HG02798 (cell line): Measurements from ENCODE around the gene ITGA1.
"Not testable (repeated sequence)": the region's sequence is repeated elsewhere in the genome, so short reads cannot be mapped to it uniquely, and the experiment has no call there.

Experiments used
- ATAC-seq: cut with Tn5 transposase; IDR thresholded peaks from one replicate; pipeline ENCODE4 v1.9.1; 2021; ENCODE audit warnings: mild to moderate bottlenecking; ENCODE audit not compliant: unreplicated experiment, poor library complexity

Gene ITGA1

DNA sequence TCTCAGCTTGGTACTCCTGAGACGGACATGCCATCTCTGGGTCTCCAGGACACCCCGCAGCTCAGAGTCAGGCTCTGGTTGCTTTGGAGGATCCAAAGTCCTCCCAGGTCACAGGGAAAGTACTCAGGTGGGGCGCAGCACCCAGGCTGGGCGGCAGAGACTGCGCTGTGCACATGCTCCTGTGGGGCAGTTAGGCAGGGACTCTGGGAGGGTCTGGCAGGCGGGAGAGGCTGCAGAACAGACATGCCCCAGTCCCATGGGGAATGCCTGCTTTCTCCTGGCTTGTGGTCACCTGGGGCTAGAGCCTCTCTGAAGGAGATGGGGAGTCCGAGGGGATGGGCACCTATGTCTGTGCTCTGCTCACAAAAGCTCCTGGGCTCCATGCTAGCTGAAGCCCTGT lies 156.1 kb downstream of the ITGA1 start:
- no peak for ATAC-seq

DNA sequence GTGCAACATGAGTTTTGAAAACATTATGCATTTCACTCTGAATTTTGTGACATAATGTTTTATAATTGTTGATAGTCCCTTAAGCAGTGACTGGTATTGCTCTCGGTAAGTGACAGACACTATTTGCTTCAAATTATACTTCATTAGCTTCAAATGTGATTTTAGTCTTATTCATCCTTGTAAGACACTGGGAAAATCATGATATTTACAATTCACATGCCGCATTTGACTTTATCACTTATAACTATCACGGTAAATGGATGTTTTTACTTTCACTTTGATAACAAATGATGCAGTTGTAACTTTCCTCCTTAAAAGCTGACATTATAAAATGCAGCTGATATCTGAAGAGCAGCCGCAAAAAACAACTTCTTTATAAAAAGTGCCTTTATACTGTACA lies 157.3 kb downstream of the ITGA1 start:
- no peak for ATAC-seq

DNA sequence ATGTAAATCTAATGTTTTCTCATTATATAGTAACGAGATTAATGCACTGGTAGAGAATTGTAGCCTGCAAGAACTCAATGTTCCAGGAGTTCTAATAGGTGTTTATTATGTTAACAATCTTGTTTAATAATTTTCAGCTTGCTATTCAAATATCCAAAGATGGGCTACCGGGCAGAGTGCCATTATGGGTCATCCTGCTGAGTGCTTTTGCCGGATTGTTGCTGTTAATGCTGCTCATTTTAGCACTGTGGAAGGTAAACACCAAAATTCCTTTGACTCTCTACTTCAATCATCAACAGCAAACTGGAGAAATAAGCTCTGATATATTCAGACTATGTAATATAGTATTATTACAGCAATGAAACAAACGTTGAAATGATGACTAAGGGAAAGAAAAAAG lies 159.5 kb downstream of the ITGA1 start:
- ATAC-seq, result no peak

DNA sequence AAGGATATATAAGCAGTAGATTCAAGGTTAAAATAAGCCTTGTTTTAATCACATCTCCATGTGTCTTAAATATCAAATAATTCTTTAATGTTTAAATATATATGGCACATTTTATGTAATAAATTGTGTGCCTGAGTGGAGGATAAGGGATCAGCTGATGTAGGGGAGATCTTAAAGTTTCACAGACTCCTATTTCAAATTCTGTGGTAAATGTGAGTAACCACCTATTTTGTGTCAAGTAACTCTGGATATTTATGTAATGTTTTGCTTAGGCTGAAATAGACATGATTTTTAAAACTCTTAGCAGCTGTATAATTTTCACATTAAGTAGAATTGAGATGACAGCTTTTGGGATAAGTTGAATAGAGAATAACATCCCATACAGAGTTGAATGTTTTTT lies 160.1 kb downstream of the ITGA1 start:
- no peak for ATAC-seq

DNA sequence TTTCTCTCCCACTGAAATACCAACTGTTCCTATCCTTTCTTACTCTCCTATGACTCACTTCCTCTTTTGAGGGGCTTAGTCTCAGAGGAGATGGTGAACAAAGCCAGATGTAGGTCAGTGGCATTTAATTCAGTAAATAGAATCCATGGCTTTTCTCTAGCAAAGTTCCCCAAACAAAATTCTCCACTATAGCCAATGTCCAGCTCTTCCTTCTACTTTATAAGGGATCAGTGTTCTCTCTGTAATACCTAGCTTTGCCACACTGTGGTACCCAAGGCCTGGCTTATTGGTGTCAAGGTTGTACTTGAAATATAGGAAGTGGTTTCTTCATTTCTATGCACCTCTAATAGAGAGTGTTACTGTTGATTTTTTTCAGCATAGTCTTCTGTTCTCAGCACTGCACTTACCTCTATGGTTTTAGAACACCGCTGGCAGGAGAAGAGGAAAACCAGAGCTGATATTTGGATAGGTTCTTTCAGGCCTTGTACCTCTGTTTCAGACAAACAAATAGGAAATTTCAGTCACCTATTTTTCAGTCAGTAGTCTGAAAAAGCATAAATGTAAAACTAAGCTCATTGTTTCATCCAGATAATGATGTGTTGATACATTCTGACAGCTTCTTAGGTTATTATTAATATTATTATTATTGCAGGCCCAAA lies 160.8 kb downstream of the ITGA1 start:
- ATAC-seq, result peak; percentile 99

DNA sequence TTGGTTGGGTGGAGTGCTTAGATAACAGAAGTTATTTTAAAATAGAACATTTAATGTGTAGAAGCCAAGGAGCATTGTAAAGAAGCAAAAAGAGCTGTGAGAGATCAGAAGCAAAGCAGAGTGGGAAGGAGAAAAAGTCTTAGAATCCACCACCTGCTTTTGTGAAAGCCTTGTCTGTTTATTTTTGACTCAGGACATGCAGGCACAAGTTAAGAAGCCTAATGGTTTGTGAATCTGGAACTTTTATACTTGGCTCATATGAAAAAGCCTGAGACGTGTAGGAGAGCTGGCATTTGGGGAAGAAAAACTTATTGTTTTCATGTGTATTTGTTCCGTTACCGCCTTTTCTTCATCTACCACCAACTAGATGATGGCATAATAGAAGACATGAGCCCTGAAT lies 163.0 kb downstream of the ITGA1 start:
- no peak for ATAC-seq

DNA sequence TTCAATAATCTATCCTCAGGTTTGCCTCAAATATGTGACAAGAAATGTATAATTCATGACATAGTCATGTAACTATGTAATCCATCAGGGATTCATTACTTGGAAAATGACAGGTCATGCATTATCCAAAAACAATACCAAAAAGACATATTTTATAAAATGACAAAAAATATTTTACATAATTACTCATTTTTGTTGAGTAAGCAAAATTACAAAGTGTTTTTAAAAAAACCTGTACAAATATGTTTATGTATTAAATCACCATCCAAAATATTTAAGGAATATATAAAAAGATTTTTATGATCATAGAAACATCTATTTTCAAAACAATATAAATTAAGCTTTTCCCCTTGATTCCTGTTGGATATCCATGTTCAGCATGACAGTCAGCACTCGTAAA lies 164.8 kb downstream of the ITGA1 start:
- ATAC-seq, result no peak

DNA sequence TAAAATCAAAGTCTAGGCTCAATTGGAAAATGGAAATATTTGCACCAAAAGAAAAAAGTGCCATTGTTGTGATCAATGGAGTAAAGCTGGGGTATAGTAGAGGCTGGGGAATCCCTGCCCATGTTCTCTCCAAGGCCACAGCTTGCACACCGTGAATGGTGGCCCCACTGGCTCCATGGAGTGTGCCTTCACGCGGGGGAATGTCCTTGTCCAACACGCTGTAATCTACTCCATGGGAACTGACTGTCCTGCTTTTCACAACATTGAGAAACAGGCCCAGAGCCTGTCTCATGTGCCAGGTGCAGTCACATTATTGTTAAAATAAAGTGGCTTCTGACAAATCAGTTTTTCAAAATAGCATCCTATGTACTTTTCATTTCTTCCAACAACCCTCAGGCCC lies 168.3 kb downstream of the ITGA1 start:
- ATAC-seq, result no peak

DNA sequence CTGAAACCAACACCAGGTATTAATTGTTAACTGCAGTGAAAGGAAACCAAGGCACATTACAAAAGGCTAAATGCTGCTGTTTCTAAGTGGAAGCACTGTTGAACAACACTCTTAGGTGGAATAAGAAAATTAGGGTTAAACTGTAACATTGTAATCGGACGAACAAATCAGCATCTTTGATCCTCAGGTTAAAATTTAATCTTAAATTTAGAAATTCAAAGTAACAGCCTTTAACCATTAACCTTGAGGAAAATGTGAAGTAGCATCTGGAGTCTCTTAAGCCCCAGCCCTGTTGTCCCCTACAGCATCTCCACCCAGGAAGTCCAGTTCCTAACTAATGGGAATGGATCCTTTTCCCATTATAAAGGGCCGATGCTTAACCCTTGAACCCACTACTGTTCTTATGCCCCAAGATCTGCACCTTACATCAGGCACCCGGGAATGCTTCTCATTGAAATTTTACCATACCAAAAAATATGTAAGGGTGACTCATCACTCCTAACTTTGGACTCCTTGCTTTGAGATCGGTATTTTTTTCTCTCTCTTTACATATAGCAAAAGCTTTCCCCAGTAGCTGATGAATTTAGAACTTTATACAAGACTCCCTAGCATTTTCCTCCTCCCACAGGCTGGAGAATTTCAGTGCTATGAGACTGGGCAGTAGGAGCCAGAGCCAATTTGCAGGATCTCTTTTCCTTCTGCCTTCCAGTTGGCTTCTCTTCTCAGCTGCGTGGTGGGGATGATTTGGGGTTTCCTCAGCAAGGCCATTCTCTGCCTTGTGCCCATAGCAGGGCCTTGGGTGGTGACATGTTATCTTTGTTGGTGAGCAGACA lies 169.4 kb downstream of the ITGA1 start:
- no peak for ATAC-seq

DNA sequence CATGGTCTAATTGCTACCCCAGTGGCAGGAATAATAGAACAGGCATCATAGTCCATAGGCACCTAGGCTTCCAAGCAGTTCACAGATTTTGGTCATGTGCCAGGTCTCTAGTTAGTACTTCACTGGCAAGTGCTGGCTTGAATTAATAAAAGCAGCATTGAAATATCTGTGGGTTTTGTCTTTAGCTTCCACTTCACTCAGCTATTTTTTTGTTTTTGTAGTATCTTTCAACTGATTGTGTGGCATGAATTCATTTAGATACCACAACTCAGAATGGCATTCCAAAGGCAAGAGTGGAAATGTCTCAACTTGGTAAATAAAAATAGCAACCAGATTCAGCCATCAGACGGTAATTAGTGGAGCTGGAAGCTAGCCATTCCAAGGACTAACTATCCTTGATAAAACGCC lies 173.6 kb downstream of the ITGA1 start:
- no peak for ATAC-seq

DNA sequence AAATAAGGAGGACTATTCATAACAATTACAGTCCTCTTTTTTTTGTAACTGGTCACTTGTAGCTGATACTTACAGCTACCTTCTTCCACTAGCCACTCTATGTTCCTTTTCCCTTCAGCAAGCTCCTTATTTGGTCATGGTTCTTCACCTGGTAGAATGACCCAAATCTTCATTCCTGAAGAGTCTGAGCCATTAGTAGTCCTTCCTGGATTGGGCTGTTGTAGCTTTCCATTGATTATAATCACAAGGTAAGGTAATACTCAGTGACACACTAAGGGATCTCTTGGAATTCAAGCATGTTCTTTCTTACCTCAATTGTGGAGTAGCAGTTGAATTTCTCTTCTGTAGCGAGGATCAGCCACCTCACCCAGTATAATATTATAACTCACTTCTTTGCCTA lies 175.9 kb downstream of the ITGA1 start:
- ATAC-seq, result no peak

DNA sequence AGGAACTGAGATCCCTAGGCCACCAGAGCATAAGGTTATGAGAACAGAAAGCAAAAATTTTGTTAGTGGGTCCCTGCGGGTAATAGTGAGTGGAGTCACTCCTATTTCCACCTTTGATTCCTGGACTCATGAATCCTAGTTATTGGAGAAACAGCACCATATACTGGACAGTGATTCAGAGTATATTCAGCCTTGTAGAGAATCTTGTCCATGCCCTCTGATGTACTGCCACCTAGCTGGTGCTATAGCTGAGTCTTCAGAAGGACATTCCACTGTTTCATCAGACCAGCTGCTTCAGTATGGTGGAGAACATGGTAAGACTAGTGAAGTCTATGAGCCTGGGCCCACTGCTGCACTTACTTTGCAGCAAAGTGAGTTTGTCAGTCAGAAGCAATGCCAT lies 176.4 kb downstream of the ITGA1 start:
- no peak for ATAC-seq

DNA sequence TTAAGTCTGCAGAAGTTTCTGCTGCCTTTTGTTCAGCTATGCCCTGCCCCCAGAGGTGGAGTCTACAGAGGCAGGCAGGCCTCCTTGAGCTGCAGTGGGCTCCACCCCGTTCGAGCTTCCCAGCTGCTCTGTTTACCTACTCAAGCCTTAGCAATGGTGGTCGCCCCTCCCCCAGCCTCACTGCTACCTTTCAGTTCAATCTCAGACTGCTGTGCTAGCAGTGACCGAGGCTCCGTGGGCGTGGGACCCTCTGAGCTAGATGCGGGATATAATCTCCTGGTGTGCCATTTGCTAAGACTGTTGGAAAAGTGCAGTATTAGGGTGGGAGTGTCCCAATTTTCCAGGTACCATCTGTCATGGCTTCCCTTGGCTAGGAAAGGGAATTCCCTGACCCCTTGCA lies 188.4 kb downstream of the ITGA1 start:
- not testable (repeated sequence) for ATAC-seq

DNA sequence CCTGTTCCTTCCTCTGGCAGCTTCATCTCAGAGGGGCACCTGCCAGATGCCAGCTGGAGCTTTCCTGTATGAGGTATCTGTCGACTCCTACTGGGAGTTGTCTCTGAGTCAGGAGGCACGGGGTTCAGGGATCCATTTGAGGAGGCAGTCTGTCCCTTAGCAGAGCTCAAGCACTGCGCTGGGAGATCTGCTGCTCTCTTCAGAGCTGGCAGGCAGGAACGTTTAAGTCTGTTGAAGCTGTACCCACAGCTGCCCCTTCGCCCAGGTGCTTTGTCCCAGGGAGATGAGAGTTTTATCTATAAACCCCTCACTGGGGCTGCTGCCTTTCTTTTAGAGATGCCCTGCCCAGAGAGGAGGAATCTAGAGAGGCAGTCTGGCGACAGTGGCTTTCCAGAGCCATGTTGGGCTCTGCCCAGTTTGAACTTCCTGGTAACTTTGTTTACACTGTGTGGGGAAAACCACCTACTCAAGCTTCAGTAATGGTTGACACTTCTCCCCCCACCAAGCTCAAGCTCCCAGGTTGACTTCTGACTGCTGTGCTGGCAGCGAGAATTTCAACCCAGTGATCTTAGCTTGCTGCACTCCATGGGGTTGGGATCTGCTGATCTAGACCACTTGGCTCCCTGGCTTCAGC lies 189.7 kb downstream of the ITGA1 start:
- ATAC-seq, result no peak

DNA sequence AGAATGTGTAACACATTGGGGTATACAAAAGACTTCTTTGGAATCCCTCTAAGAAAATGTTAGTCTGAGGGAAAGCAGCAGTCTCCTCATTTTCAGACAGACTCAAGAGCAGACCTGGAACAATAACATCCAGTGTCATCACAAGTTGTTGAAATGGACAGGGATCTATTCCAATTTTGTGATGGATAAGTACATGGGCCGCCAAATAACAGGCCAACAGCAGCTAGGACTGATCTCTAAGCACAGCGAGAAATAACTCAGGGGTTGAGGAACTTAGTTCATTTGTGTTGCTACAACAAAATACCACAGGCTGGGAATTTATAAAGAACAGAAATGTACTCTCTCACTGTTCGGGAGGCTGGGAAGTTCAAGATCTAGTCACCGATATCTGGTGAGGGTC lies 193.8 kb downstream of the ITGA1 start:
- ATAC-seq, result no peak

DNA sequence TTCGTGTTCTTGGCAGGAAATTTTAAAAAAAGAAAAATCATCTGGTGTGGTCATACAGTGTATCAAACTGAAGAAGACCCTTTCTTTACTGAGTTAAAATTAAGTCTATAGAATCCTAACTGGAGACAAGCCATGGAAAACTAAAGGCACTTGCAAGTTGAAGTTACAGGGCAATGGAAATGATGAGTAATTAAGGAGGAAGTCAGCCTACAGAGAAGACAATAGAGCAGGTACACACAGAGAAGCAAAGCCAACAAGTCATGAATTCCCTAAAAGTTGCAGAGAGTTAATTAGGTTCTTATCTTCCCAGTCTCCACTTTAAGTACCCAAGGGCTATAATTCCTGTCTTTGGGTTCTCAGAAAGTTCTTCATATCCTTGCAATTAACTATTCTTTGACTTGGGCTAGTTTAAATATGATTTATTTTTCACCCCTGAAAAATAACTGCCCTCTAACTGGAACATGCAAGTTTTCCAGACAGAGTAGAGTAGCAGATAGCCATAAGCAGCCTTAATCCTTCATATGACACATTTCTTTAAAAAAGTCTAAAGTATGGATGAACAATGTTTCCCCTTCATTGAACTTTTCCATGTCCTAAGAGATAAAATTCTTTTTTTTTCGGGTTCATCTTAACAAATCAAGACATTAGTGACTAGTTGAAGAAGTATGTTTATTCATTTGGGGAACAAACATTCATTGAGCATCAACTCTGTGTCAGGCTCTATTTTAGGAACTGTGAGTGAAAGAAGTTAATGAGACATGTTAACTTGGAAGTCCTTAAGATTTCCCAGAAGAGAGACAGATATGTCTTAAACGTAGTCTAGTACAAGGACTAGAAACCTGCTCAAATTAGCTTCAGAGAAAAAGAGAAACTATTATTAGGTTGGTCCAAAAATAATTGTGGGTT lies 196.3 kb downstream of the ITGA1 start:
- no peak for ATAC-seq

DNA sequence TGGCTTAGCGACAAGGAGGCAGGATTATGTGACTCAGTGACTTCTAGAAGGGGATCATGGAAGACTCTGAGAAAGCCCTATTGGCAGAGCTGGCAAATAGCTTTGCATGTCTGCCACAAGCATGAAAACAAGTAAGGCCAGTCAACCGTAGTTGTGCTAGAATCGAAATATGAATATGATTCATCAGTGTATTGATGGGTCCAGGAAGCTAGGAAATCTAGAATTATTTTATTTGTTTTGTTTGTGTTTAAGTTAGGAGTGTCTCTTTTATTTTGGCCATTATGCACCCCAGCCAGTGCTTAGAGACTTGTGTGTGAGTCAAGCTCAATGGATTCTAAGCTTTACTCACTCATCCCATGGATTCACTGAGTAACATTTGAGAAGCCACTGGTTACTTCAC lies 197.6 kb downstream of the ITGA1 start:
- ATAC-seq, result no peak

DNA sequence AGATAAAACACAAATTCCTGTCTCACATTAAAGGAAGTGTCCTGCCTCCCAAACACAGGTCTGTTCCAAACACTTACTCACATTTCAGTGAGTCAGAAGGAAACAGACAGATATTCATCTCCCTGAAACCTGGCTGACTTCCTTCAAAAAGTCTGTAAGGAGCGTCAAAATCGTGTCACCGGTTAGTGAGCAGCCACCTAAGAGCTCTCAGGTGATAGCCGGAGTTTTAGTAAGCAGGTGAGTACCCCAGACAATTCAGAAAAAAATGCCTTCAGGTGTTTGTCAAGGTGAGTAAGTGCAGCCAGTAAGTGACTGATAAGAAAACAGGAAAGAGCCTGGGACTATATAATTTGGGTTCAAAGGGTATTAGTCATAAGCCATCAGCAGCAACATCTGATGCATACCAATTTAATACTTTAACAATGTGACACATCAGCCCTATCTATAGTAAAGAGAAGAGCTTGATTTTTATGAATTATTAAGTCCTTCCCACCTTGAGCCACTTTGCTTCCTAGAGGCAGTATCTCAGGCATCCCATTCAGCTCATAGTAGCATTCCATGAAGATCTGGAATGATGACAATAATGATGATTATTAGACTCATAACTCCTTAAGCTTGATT lies 200.1 kb downstream of the ITGA1 start:
- no peak for ATAC-seq

DNA sequence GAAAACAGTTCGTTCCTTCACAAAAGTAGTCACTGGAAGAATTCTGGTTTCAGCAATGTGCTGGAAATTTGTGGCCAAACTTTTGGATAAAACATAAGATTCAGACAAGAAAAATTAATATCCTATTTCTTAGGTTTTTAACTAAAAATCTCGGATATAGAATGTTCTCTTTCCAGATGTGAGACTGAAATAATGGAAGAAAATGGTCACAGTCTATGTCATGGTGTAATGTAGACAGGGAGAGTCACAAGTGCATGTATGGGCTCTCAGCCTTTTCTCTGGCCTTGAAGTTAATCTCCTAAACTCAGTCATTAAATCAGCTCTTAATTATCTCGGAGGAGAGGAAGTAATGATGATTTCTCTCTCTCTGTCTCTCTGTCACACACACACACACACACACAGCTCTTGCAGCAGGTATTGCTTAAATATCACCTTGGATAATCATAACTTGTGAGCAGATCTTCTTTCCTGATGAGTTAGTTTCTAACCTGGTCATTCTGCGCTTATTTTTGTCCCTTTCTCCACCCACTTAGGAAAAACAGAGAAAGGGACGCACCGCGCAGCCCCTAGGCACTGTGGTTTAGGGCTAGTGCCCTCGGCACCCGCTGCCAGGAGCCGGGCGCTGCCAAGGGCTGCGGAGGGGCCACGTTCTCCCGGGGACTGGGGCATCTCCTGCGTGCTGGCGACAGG lies 200.8 kb downstream of the ITGA1 start:
- no peak for ATAC-seq
